Uterus (tissue), 4 donors: ENCODE measurements around the gene NCOA1. TPM values are rescaled to one million over a fixed set of nuclear protein-coding genes. Genes with fewer than 3 reads are reported as not detected.

Experiments used
- DNase-seq, 2 donors: peaks; one replicate each; pipeline ENCODE4 v3.0.0-alpha.2; 2019 to 2020
- H3K27ac ChIP-seq, 2 donors: fragments of 200-600 bp; sonication (generic); 1 replicate in 1 of 2; 2 replicates in 1 of 2; pipeline ENCODE4 v1.5.1; 2016 to 2018
- H3K27me3 ChIP-seq, 2 donors: fragments of 200-600 bp; sonication (generic); one replicate each; pipeline ENCODE4 v1.5.1; 2018 to 2019; ENCODE audit warnings: control low read depth in 1 of 2
- H3K36me3 ChIP-seq, 2 donors: fragments of 200-600 bp; sonication (generic); one replicate each; pipeline ENCODE4 v1.5.1; 2019; ENCODE audit warnings: control low read depth in 1 of 2
- H3K4me1 ChIP-seq, 2 donors: fragments of 200-600 bp; sonication (generic); one replicate each; pipeline ENCODE4 v1.5.1; 2018 to 2019; ENCODE audit warnings: control low read depth in 1 of 2
- H3K4me3 ChIP-seq, 2 donors: fragments of 200-600 bp; sonication (generic); 1 replicate in 1 of 2; 2 replicates in 1 of 2; pipeline ENCODE4 v1.5.1; 2018 to 2019; ENCODE audit warnings: mild to moderate bottlenecking in 1 of 2
- H3K9me3 ChIP-seq, 2 donors: fragments of 200-600 bp; sonication (generic); one replicate each; pipeline ENCODE4 v1.5.1; 2019; ENCODE audit warnings: control low read depth in 1 of 2
- POLR2A ChIP-seq, 2 donors: fragments of 450-650 bp; IDR thresholded peaks; one replicate each; pipeline ENCODE4 v1.6.1; 2016; ENCODE audit warnings: antibody characterized with exemption in 2 of 2, mild to moderate bottlenecking in 1 of 2, moderate library complexity in 1 of 2
- intact Hi-C: fragments of 100-400 bp; cut with DNase I; formaldehyde crosslinking; loops from one replicate; pipeline ENCODE4 v1.15.1; 2023; ENCODE audit warnings: low total_unique reads
- total RNA-seq, 4 donors: library from RNA; depleted of rRNA in 3 of 4; stranded (reverse); fragments of >200 nt in 3 of 4; gene quantifications; one replicate each; pipeline versions ENCODE4 v1.1.0 to v1.2.4, GENCODE V29; 2014 to 2023
- TF ChIP-seq, protein P1 (sequence below), 4 experiments: fragments of 200-600 bp in 2 of 4; fragments of 450-650 bp in 2 of 4; sonication (generic) in 2 of 4; IDR thresholded peaks; one replicate each; pipeline ENCODE4 v1.5.1; 2016 to 2019; ENCODE audit warnings: antibody characterized with exemption in 4 of 4, mild to moderate bottlenecking in 2 of 4, moderate library complexity in 1 of 4
- donor health status: DM: yes; HTN: yes; CAD: no.

NCOA1 gene
- total RNA-seq, 4 donors from 2014 or later: 38.7 to 88.5 (median 62.0) TPM

DNA sequence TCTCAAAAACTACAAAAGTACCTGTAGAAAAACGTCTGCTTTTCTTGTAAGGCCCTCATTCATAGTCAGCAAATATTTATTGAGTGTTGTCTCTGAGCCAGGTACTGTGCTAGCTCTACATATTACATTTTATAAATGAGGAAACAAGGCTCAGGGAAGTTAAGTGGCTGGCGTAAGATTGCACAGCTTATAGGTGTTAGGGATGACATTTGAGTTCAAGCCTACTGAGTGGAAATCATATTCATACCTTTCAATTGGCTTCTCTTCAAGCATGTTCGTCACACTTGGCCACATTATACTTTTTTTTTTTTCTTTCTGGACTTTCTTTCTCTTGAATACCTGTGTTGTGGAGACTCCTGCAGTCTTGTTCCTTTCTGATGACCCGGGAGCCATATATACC, 5.9 kb downstream of the NCOA1 start:
- DNase-seq: no peak
- H3K36me3 ChIP-seq: no peaks in the 10 kb centered on the region
- no peak for TF ChIP-seq POLR2A (IDR thresholded peaks at IDR 0.05)
- TF ChIP-seq, protein P1, sequence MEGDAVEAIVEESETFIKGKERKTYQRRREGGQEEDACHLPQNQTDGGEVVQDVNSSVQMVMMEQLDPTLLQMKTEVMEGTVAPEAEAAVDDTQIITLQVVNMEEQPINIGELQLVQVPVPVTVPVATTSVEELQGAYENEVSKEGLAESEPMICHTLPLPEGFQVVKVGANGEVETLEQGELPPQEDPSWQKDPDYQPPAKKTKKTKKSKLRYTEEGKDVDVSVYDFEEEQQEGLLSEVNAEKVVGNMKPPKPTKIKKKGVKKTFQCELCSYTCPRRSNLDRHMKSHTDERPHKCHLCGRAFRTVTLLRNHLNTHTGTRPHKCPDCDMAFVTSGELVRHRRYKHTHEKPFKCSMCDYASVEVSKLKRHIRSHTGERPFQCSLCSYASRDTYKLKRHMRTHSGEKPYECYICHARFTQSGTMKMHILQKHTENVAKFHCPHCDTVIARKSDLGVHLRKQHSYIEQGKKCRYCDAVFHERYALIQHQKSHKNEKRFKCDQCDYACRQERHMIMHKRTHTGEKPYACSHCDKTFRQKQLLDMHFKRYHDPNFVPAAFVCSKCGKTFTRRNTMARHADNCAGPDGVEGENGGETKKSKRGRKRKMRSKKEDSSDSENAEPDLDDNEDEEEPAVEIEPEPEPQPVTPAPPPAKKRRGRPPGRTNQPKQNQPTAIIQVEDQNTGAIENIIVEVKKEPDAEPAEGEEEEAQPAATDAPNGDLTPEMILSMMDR (IDR thresholded peaks at IDR 0.05): no peak
- intact Hi-C loops: no loop called here
- H3K27ac ChIP-seq: no peak overlapping the region
- H3K4me3 ChIP-seq: no peak overlapping the region
- no peaks in the 10 kb centered on the region for H3K27me3 ChIP-seq
- peaks cover 0 to 4% of the 10 kb centered on the region in 2 donors for H3K4me1 ChIP-seq
- no peaks in the 10 kb centered on the region for H3K9me3 ChIP-seq

DNA sequence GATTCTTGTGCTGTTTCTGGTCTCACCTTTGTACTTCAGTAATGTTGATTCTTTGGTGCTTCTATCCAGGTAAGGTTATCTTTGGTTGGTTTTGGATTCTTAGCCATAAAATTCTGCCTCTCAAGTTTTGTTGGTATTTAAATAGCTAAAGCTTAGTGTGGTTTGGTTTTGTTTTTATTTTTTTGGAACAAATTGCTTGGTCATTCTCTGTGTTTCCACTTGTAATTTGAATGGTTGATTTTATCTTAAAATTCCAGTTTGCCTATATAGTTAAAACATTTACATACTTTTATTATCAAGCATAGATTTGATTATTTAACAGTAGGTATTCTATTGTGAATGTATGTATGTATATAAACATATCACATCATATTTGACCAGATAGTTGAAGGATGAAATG, 6.6 kb downstream of the NCOA1 start:
- TF ChIP-seq POLR2A (IDR thresholded peaks at IDR 0.05): no peak
- TF ChIP-seq, protein P1 (IDR thresholded peaks at IDR 0.05): no peak
- Histone ChIP-seq H3K36me3 (no peaks in the 10 kb centered on the region), H3K4me1 (peaks cover 0 to 10% of the 10 kb centered on the region in 2 donors), H3K9me3 (no peaks in the 10 kb centered on the region), H3K27me3 (no peaks in the 10 kb centered on the region), H3K4me3 (no peak overlapping the region), H3K27ac (no peak overlapping the region)
- intact Hi-C loops: no loop called here
- no peak for DNase-seq

DNA sequence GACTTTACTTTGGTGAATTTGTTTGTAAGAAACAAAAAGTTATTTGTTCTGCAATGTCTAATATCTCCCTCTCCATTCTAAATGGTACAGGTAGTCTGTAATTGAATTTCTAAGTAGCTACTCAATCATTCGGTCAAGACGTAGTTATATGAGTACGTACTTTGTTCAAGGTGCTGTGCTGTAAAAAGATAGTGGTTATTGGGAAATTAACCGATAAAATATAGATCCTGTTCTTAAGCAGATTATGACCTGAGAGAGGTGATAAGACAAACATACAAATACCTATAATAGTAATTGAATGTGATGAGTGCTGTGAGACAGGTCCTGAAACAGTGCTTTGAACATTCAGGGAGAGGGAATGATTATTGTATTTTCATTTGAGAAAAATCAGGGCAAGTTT, 7.1 kb downstream of the NCOA1 start:
- H3K36me3 ChIP-seq: no peaks in the 10 kb centered on the region
- no peak overlapping the region for H3K27ac ChIP-seq
- no peaks in the 10 kb centered on the region for H3K9me3 ChIP-seq
- H3K4me1 ChIP-seq: peaks cover 0 to 10% of the 10 kb centered on the region in 2 donors
- intact Hi-C loops: no loop called here
- TF ChIP-seq, protein P1 (IDR thresholded peaks at IDR 0.05): no peak
- no peak for TF ChIP-seq POLR2A (IDR thresholded peaks at IDR 0.05)
- H3K27me3 ChIP-seq: no peaks in the 10 kb centered on the region
- no peak for DNase-seq
- H3K4me3 ChIP-seq: no peak overlapping the region

DNA sequence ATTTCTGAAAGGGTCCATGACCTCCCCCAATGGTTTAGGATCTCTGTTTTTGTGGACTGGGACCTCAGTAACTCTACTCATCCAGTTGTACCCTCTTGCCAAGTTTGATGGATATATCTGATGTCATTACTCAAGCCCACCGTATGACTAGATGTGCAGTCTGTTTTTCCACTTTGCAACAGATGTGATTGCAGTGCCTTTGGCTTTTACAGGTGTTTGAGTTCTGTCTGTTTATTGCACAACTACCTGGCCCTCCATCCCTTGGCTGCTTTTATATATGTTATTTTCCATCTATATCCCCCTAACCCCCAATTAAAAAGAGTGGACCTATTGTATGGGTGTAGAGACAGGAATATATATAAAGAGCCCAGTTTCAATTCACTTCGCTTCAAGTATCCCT, 10.8 kb downstream of the NCOA1 start:
- no peaks in the 10 kb centered on the region for H3K36me3 ChIP-seq
- DNase-seq: no peak
- H3K4me1 ChIP-seq: peaks cover 0 to 10% of the 10 kb centered on the region in 2 donors
- intact Hi-C loops: no loop called here
- no peak overlapping the region for H3K4me3 ChIP-seq
- no peak overlapping the region for H3K27ac ChIP-seq
- H3K27me3 ChIP-seq: no peaks in the 10 kb centered on the region
- no peak for TF ChIP-seq POLR2A (IDR thresholded peaks at IDR 0.05)
- TF ChIP-seq, protein P1 (IDR thresholded peaks at IDR 0.05): no peak
- no peaks in the 10 kb centered on the region for H3K9me3 ChIP-seq

DNA sequence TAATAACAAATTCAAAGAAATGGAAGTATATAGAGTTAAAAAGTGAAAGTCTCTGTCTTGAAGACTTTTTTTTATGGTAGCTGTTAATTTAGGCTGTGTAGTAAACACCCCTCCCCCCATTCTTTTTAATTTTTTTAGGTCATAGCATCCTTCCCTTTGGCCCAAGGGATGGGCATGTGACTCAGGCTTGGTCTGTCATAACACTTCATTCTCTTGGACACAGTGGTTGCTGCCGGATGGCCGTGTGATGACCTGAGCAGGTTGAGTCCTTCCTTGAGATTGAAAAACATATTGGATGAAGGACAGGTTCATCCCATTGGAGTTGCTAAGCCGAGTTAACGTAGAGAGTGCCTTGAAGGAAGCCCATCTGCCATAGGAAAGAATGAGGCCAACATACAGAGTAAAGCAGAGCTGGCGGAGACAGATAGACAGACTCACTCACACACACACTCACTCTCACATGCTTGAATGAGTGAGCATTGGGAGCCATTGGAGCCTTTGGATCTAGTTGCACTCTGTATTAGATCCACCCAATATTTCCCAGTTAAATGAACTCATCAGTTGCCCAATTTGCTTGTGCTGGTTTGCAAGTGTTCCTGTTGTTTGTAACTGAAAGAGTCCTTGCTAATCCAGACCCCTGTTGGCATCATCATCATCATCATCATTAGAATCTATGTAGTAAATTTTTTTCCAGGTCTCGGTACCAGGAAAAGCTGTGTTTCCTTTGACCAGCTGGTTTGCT, 14.7 kb downstream of the NCOA1 start:
- Histone ChIP-seq H3K36me3 (no peaks in the 10 kb centered on the region), H3K27me3 (no peaks in the 10 kb centered on the region), H3K4me3 (no peak overlapping the region), H3K9me3 (no peaks in the 10 kb centered on the region), H3K4me1 (peaks cover 0 to 10% of the 10 kb centered on the region in 2 donors), H3K27ac (no peak overlapping the region)
- DNase-seq: no peak
- TF ChIP-seq, protein P1 (IDR thresholded peaks at IDR 0.05): no peak
- no peak for TF ChIP-seq POLR2A (IDR thresholded peaks at IDR 0.05)
- intact Hi-C loops: no loop called here
